ENCODE measurements around the gene TRABD2B. TPM values are rescaled to one million over a fixed set of nuclear protein-coding genes. Genes with fewer than 3 reads are reported as not detected.

Gene TRABD2B
- total and polyA plus RNA-seq, 2 of the 13 experiments (the other 11 are each of a cell fraction or from before 2014, with no cell fraction given): 0.04 TPM; not detected in 1

GRCh38 chr1:47766832-47767740, 230.1 kb downstream of the TRABD2B start (continued):
- no peak for TF ChIP-seq PAXIP1 (CRISPR knock-in tag; conservative IDR thresholded peaks at IDR 0.05)
- peak; percentile 51; the same call in 1 of the 2 replicates for TF ChIP-seq PATZ1 (CRISPR knock-in tag; IDR thresholded peaks at IDR 0.05)
- no peak for TF ChIP-seq ARNTL (CRISPR knock-in tag; IDR thresholded peaks at IDR 0.05)
- TF ChIP-seq CHD4 (IDR thresholded peaks at IDR 0.05; ENCODE audit: borderline replicate concordance, low read length): no peak
- TF ChIP-seq ZSCAN29 (CRISPR knock-in tag; conservative IDR thresholded peaks at IDR 0.05): no peak
- peak; percentile 96 for TF ChIP-seq ZNF629 (CRISPR knock-in tag; conservative IDR thresholded peaks at IDR 0.05)
- no peak for TF ChIP-seq MBD4 (IDR thresholded peaks at IDR 0.05; ENCODE audit: borderline replicate concordance, low read length)
- TF ChIP-seq IRF2 (CRISPR knock-in tag; IDR thresholded peaks at IDR 0.05): no peak
- no peak for TF ChIP-seq GMEB2 (CRISPR knock-in tag; IDR thresholded peaks at IDR 0.05; ENCODE audit: low read depth)
- TF ChIP-seq KDM4B (CRISPR knock-in tag; IDR thresholded peaks at IDR 0.05): no peak
- TF ChIP-seq ZBTB21 (CRISPR knock-in tag; IDR thresholded peaks at IDR 0.05): no peak
- no peak for TF ChIP-seq THAP9 (CRISPR knock-in tag; IDR thresholded peaks at IDR 0.05; ENCODE audit: borderline replicate concordance)
- no peak for TF ChIP-seq TRAFD1 (CRISPR knock-in tag; IDR thresholded peaks at IDR 0.05; ENCODE audit: borderline replicate concordance)
- no peak for TF ChIP-seq RXRA (CRISPR knock-in tag; IDR thresholded peaks at IDR 0.05)
- TF ChIP-seq ZNF746 (CRISPR knock-in tag; IDR thresholded peaks at IDR 0.05): no peak
